H1 (cell line): ENCODE measurements around the gene NEMF. TPM values are rescaled to one million over a fixed set of nuclear protein-coding genes. Genes with fewer than 3 reads are reported as not detected.

Experiments
- CTCF ChIA-PET: fragments of 300-600 bp; sonication (Branson Sonifier 250); formaldehyde crosslinking; loops from one replicate; lab custom pipeline; 2021; ENCODE audit not compliant: partially characterized antibody; lab: Charles Lee
- POLR2A ChIA-PET: fragments of 300-600 bp; sonication (Branson Sonifier 250); formaldehyde crosslinking; loops from one replicate; lab custom pipeline; 2021; ENCODE audit warnings: inconsistent platforms; ENCODE audit not compliant: partially characterized antibody; lab: Charles Lee
- DNase-seq, 2 experiments: peaks; one replicate each; pipeline versions ENCODE4 v3.0.0 to v3.0.0-alpha.2; 2010 to 2022; ENCODE audit warnings: low spot score in 2 of 2, low read depth in 1 of 2, mixed read lengths in 1 of 2
- FAIRE-seq: peaks from 2 replicates; lab custom pipeline; 2011; peaks lifted over from hg19 to GRCh38; lab: Jason Lieb, UNC
- H2AFZ ChIP-seq: 2 replicates; pipeline ENCODE4 v1.8.1; 2012; ENCODE audit warnings: low read length, inconsistent platforms
- H2AK5ac ChIP-seq: 2 replicates; pipeline ENCODE4 v1.6.1; 2013; ENCODE audit warnings: low read depth, low read length
- H2BK120ac ChIP-seq: replicated peaks from 2 replicates; pipeline ENCODE3; 2013; ENCODE audit warnings: low read depth, low read length, inconsistent platforms
- H2BK12ac ChIP-seq: 2 replicates; pipeline ENCODE4 v1.6.1; 2013; ENCODE audit warnings: low read depth, low read length
- H2BK15ac ChIP-seq: 2 replicates; pipeline ENCODE4 v1.6.1; 2013; ENCODE audit warnings: low read length
- H2BK20ac ChIP-seq: 2 replicates; pipeline ENCODE4 v1.6.1; 2013; ENCODE audit warnings: low read length
- H2BK5ac ChIP-seq: 2 replicates; pipeline ENCODE4 v1.6.1; 2013; ENCODE audit warnings: low read depth, low read length
- H3K14ac ChIP-seq: 2 replicates; pipeline ENCODE4 v1.6.1; 2013; ENCODE audit warnings: inconsistent platforms; ENCODE audit not compliant: insufficient read length
- H3K18ac ChIP-seq: 2 replicates; pipeline ENCODE4 v1.6.1; 2013; ENCODE audit warnings: low read length; ENCODE audit errors: extremely low read depth
- H3K23ac ChIP-seq: 2 replicates; pipeline ENCODE4 v1.6.1; 2013; ENCODE audit warnings: inconsistent platforms; ENCODE audit not compliant: insufficient read length
- H3K23me2 ChIP-seq: 2 replicates; pipeline ENCODE4 v1.6.1; 2013; ENCODE audit warnings: low read depth, low read length
- H3K27ac ChIP-seq: 2 replicates; pipeline ENCODE4 v1.6.1; 2011; ENCODE audit warnings: low read depth, low read length, inconsistent platforms
- H3K27me3 ChIP-seq, 4 experiments: replicated peaks in 1 of 4; 1 replicate in 1 of 4; 2 replicates in 3 of 4; pipeline versions ENCODE4 v1.6.1 to v1.8.1; 2011 to 2013; ENCODE audit warnings: low read length in 3 of 4, mild to moderate bottlenecking in 3 of 4, inconsistent platforms in 2 of 4, mixed read lengths in 2 of 4, moderate library complexity in 1 of 4; ENCODE audit not compliant: control insufficient read depth in 3 of 4, insufficient read depth in 3 of 4; ENCODE audit errors: extremely low read depth in 1 of 4
- H3K36me3 ChIP-seq, 4 experiments: 2 replicates each; pipeline versions ENCODE4 v1.6.1 to v1.8.1; 2011 to 2013; ENCODE audit warnings: mild to moderate bottlenecking in 4 of 4, low read length in 3 of 4, moderate library complexity in 2 of 4, control low read depth in 1 of 4, inconsistent platforms in 1 of 4; ENCODE audit not compliant: insufficient read depth in 4 of 4, control insufficient read depth in 2 of 4
- H3K4ac ChIP-seq: replicated peaks from 2 replicates; pipeline ENCODE3; 2013; ENCODE audit warnings: low read length, low read depth, mixed read lengths, inconsistent platforms; ENCODE audit not compliant: insufficient read length
- H3K4me1 ChIP-seq, 4 experiments: replicated peaks in 1 of 4; 1 replicate in 1 of 4; 2 replicates in 3 of 4; pipeline versions ENCODE4 v1.6.1 to v1.8.1; 2011 to 2013; ENCODE audit warnings: low read length in 3 of 4, inconsistent platforms in 2 of 4, mixed read lengths in 1 of 4; ENCODE audit not compliant: insufficient read depth in 4 of 4, control insufficient read depth in 3 of 4
- H3K4me2 ChIP-seq, 2 experiments: 2 replicates each; pipeline versions ENCODE4 v1.6.1 to v1.8.1; 2011 to 2013; ENCODE audit warnings: low read depth in 2 of 2, low read length in 2 of 2, control low read depth in 1 of 2, inconsistent platforms in 1 of 2, mild to moderate bottlenecking in 1 of 2; ENCODE audit not compliant: insufficient read depth in 1 of 2
- H3K4me3 ChIP-seq, 4 experiments: fragments of 200-600, 300-600 bp in 1 of 4; sonication (generic), shearing (Covaris generic), sonication (Bioruptor Twin) in 1 of 4; 2 replicates each; pipeline versions ENCODE4 v1.5.1 to v1.8.1; 2011 to 2016; ENCODE audit warnings: low read length in 4 of 4, low read depth in 3 of 4, control low read depth in 2 of 4, inconsistent platforms in 2 of 4, mild to moderate bottlenecking in 2 of 4, mixed read lengths in 1 of 4, moderate library complexity in 1 of 4; ENCODE audit not compliant: insufficient read depth in 2 of 4; ENCODE audit errors: extremely low read depth in 1 of 4
- H3K56ac ChIP-seq: replicated peaks from 2 replicates; pipeline ENCODE3; 2013; ENCODE audit warnings: low read depth, mild to moderate bottlenecking, mixed read lengths, low read length, inconsistent platforms; ENCODE audit not compliant: insufficient read length
- H3K79me1 ChIP-seq: 2 replicates; pipeline ENCODE4 v1.6.1; 2013; ENCODE audit warnings: low read depth, low read length, control low read depth
- H3K79me2 ChIP-seq, 2 experiments: 2 replicates each; pipeline versions ENCODE4 v1.6.1 to v1.8.1; 2012 to 2013; ENCODE audit warnings: low read length in 2 of 2, mild to moderate bottlenecking in 2 of 2, inconsistent platforms in 1 of 2; ENCODE audit not compliant: insufficient read depth in 2 of 2, control insufficient read depth in 1 of 2
- H3K9ac ChIP-seq, 4 experiments: replicated peaks in 1 of 4; 1 replicate in 1 of 4; 2 replicates in 3 of 4; pipeline versions ENCODE4 v1.6.1 to v1.8.1; 2011 to 2013; ENCODE audit warnings: low read depth in 3 of 4, low read length in 3 of 4, control low read depth in 2 of 4, mild to moderate bottlenecking in 2 of 4, moderate library complexity in 2 of 4, inconsistent platforms in 1 of 4; ENCODE audit errors: extremely low read depth in 1 of 4
- H3K9me3 ChIP-seq, 2 experiments: 2 replicates each; pipeline versions ENCODE4 v1.6.1 to v1.8.1; 2012 to 2013; ENCODE audit warnings: mild to moderate bottlenecking in 2 of 2, moderate library complexity in 2 of 2, control low read depth in 1 of 2, inconsistent platforms in 1 of 2, low read depth in 1 of 2, low read length in 1 of 2, mixed read lengths in 1 of 2; ENCODE audit not compliant: insufficient read depth in 2 of 2
- H4K20me1 ChIP-seq, 2 experiments: replicated peaks in 1 of 2; 2 replicates each; pipeline versions ENCODE3 to v1.8.1; 2011 to 2013; ENCODE audit warnings: inconsistent platforms in 2 of 2, low read length in 2 of 2, mild to moderate bottlenecking in 1 of 2; ENCODE audit not compliant: insufficient read depth in 2 of 2, control insufficient read depth in 1 of 2
- H4K5ac ChIP-seq: 2 replicates; pipeline ENCODE4 v1.6.1; 2013; ENCODE audit warnings: low read length, low read depth, mixed read lengths, inconsistent platforms; ENCODE audit not compliant: insufficient read length
- H4K8ac ChIP-seq: 2 replicates; pipeline ENCODE4 v1.8.0; 2013; ENCODE audit warnings: mild to moderate bottlenecking, moderate library complexity, low read length, inconsistent platforms; ENCODE audit not compliant: insufficient read depth; ENCODE audit errors: extremely low read depth
- H4K91ac ChIP-seq: replicated peaks from 2 replicates; pipeline ENCODE3; 2013; ENCODE audit warnings: low read length, mixed read lengths, inconsistent platforms; ENCODE audit not compliant: insufficient read length
- BRCA1 ChIP-seq: IDR thresholded peaks from 2 replicates; pipeline ENCODE4 v1.6.1; 2012; ENCODE audit warnings: low read depth, low read length, improper control_type of control experiment
- TEAD4 ChIP-seq: IDR thresholded peaks from 2 replicates; pipeline ENCODE4 v1.6.1; 2012; ENCODE audit warnings: low read depth, low read length, inconsistent platforms, mixed read lengths
- WGBS, 2 experiments: shearing (Covaris generic) in 1 of 2; methylation state at CpG; one replicate each; pipeline versions ENCODE4 v1.1.6 to v1.1.7; 2013 to 2015; ENCODE audit warnings: low lambda C conversion rate in 2 of 2, mixed read lengths in 2 of 2, inconsistent platforms in 1 of 2, low coverage in 1 of 2, missing lambda C conversion rate in 1 of 2; ENCODE audit not compliant: insufficient replicate concordance in 2 of 2, insufficient coverage in 1 of 2, insufficient read length in 1 of 2; ENCODE audit errors: extremely low coverage in 1 of 2, missing lambda C conversion rate in 1 of 2; 5-methylcytosine and 5-hydroxymethylcytosine counted together
- polyA plus RNA-seq, 7 experiments: library from polyadenylated mRNA; depleted of rRNA in 3 of 7; stranded (reverse) in 5 of 7; unstranded in 2 of 7; fragments of >200 nt in 5 of 7; fragments of 200-250 nt in 2 of 7; gene quantifications; 1 replicate in 5 of 7; 2 replicates in 1 of 7; 4 replicates in 1 of 7; pipeline versions ENCODE4 v1.2.1 to v1.2.3, GENCODE V29; 2011 to 2013; ENCODE audit warnings: missing spikeins in 2 of 7, mixed read lengths in 2 of 7
- total RNA-seq: library from RNA; stranded (reverse); fragmentation: NEBNext Ultra II Directional; extraction: Animal tissue kit (Norgen Biotek cat#: 25700); gene quantifications from 2 replicates; pipeline ENCODE4 v1.2.1, GENCODE V29; 2021

The NEMF gene
- total and polyA plus RNA-seq, 2 of the 8 experiments (the other 6 are each of a cell fraction or from before 2014, with no cell fraction given): 8.3 to 45.5 TPM

- no peak overlapping the region for H2BK12ac ChIP-seq
- no peak overlapping the region for H3K23ac ChIP-seq
- no peak overlapping the region for H2BK120ac ChIP-seq
- 94% methylated on average over 1 of the region's 1 CpG; no CpG with 5 or more reads in 1 of the 2 experiments for WGBS, 2 experiments
- no peak overlapping the region for H3K4ac ChIP-seq
- H3K23me2 ChIP-seq: peaks cover 2% of the 10 kb centered on the region; the same call in 1 of the 2 replicates
- no peak overlapping the region for H2AK5ac ChIP-seq
- no peak overlapping the region for H3K18ac ChIP-seq
- no peak overlapping the region for H3K14ac ChIP-seq
- H3K4me3 ChIP-seq: no peak overlapping the region
- no peaks in the 10 kb centered on the region for H4K20me1 ChIP-seq
- ChIA-PET POLR2A (interaction anchor here (2.5 kb wide), 1 partner anchor 13 kb away, joined by 7 read pairs; no protein-coding TSS in a partner anchor), CTCF (interaction anchor here (5.9 kb wide), 1 partner anchor 12 kb away, joined by 79 read pairs; no protein-coding TSS in a partner anchor)
- H2BK15ac ChIP-seq: no peak overlapping the region
- H3K9me3 ChIP-seq: no peaks in the 10 kb centered on the region; a peak in 1 of 4 replicates
- H4K91ac ChIP-seq: no peak overlapping the region
- H3K4me1 ChIP-seq: no peaks in the 10 kb centered on the region
- H2BK5ac ChIP-seq: no peak overlapping the region
- H3K9ac ChIP-seq: no peak overlapping the region
- H3K79me1 ChIP-seq: no peaks in the 10 kb centered on the region
- H3K36me3 ChIP-seq: peaks cover 6 to 37% (median 19%) of the 10 kb centered on the region in 4 experiments; a peak in 7 of 8 replicates
- H3K56ac ChIP-seq: no peak overlapping the region
- no peak overlapping the region for H3K4me2 ChIP-seq
- H2AFZ ChIP-seq: no peak overlapping the region
- H3K27ac ChIP-seq: no peak overlapping the region
- no peaks in the 10 kb centered on the region for H3K27me3 ChIP-seq
- DNase-seq (no peak), FAIRE-seq (no peak)
- peaks cover 4 to 26% of the 10 kb centered on the region in 2 experiments; a peak in 2 of 4 replicates for H3K79me2 ChIP-seq
- no peak overlapping the region for H4K8ac ChIP-seq
- H4K5ac ChIP-seq: no peak overlapping the region
- TF ChIP-seq BRCA1: no peak
- TF ChIP-seq TEAD4: no peak
- H2BK20ac ChIP-seq: no peak overlapping the region
Measured at GRCh38 chr14:49849213-49849847, 3.3 kb downstream of the NEMF start.
